GM12878 (cell line): ENCODE data around the gene TEX50. TPM values are rescaled to one million over a fixed set of nuclear protein-coding genes. Genes with fewer than 3 reads are reported as not detected.

ENCODE experiments used
- ATAC-seq: fragments of 200-7000 bp; cut with Tn5 transposase; 3 replicates; pipeline ENCODE4 v1.9.1; 2020; ENCODE audit warnings: mild to moderate bottlenecking, moderate library complexity
- BruUV-seq: library from RNA; stranded (reverse); fragments of 400-500 nt; replicated peaks from 2 replicates; lab custom pipeline; 2021; lab: Mats Ljungman, UMichigan
- CTCF ChIA-PET: fragments of 300-600 bp; sonication (Branson Sonifier 250); formaldehyde crosslinking; extraction: SDS; loops from one replicate; lab custom pipeline; 2021; ENCODE audit warnings: inconsistent platforms; lab: Yijun Ruan, JAX
- POLR2A ChIA-PET: fragments of 350-600 bp; formaldehyde crosslinking; extraction: SDS; loops from one replicate; lab custom pipeline; 2021; ENCODE audit warnings: inconsistent platforms; lab: Charles Lee
- RAD21 ChIA-PET: fragments of 300-600 bp; sonication (Branson Sonifier 250); formaldehyde crosslinking; loops from one replicate; lab custom pipeline; 2023; ENCODE audit warnings: antibody characterized with exemption; ENCODE audit not compliant: unreplicated experiment; lab: Charles Lee
- SMC1A ChIA-PET: fragments of 300-600 bp; sonication (Branson Sonifier 250); formaldehyde crosslinking; loops from one replicate; lab custom pipeline; 2023; ENCODE audit not compliant: unreplicated experiment, uncharacterized antibody; lab: Charles Lee
- DNase-seq: peaks from one replicate; pipeline ENCODE4 v3.0.0-alpha.2; 2011; ENCODE audit warnings: low read depth, low spot score
- FAIRE-seq: peaks from 3 replicates; lab custom pipeline; 2011; peaks lifted over from hg19 to GRCh38; lab: Jason Lieb, UNC
- H2AFZ ChIP-seq: 2 replicates; pipeline ENCODE4 v1.6.0; 2011; ENCODE audit warnings: low read depth, low read length, control low read depth; ENCODE audit not compliant: control insufficient read depth
- H3K27ac ChIP-seq: 2 replicates; pipeline ENCODE4 v1.5.1; 2011; ENCODE audit warnings: control low read depth; ENCODE audit not compliant: control insufficient read depth, insufficient read depth
- H3K27me3 ChIP-seq, 2 experiments: replicated peaks in 1 of 2; 2 replicates each; pipeline versions ENCODE4 v1.6.0 to v1.6.1; 2011; ENCODE audit warnings: low read length in 1 of 2; ENCODE audit not compliant: control insufficient read depth in 2 of 2, insufficient read depth in 2 of 2
- H3K36me3 ChIP-seq, 2 experiments: 2 replicates each; pipeline ENCODE4 v1.5.1; 2011; ENCODE audit warnings: low read length in 1 of 2; ENCODE audit not compliant: control insufficient read depth in 2 of 2, insufficient read depth in 2 of 2
- H3K4me1 ChIP-seq: 2 replicates; pipeline ENCODE4 v1.6.1; 2011; ENCODE audit warnings: mild to moderate bottlenecking, low read length, moderate library complexity, mixed read lengths; ENCODE audit not compliant: control insufficient read depth, insufficient read depth
- H3K4me2 ChIP-seq: 2 replicates; pipeline ENCODE4 v1.6.0; 2011; ENCODE audit warnings: control low read depth; ENCODE audit not compliant: control insufficient read depth, insufficient read depth
- H3K4me3 ChIP-seq: fragments of 200-600 bp; sonication (generic); 2 replicates; pipeline ENCODE4 v1.5.1; 2016
- H3K79me2 ChIP-seq: 2 replicates; pipeline ENCODE4 v1.6.0; 2011; ENCODE audit warnings: low read length; ENCODE audit not compliant: control insufficient read depth, insufficient read depth
- H3K9ac ChIP-seq: 2 replicates; pipeline ENCODE4 v1.8.0; 2011; ENCODE audit warnings: low read length, control low read depth, mixed read lengths; ENCODE audit not compliant: control insufficient read depth, insufficient read depth
- H3K9me3 ChIP-seq: replicated peaks from 3 replicates; pipeline ENCODE4 v1.5.1; 2011; ENCODE audit warnings: mild to moderate bottlenecking, low read length; ENCODE audit not compliant: control insufficient read depth, insufficient read depth
- H4K20me1 ChIP-seq: 2 replicates; pipeline ENCODE4 v1.6.0; 2011; ENCODE audit not compliant: control insufficient read depth, insufficient read depth
- BCL11A ChIP-seq: IDR thresholded peaks from 2 replicates; pipeline ENCODE4 v1.6.1; 2011; ENCODE audit warnings: low read depth, low read length
- HDAC6 ChIP-seq: fragments of 200-600 bp; sonication (generic); IDR thresholded peaks from one replicate; pipeline ENCODE4 v1.8.0; 2017; ENCODE audit warnings: antibody characterized with exemption; ENCODE audit not compliant: unreplicated experiment
- IRF3 ChIP-seq: fragments of 450-650 bp; IDR thresholded peaks from 2 replicates; pipeline ENCODE4 v1.6.1; 2014; ENCODE audit warnings: mild to moderate bottlenecking
- MAX ChIP-seq: IDR thresholded peaks from 2 replicates; pipeline ENCODE4 v1.6.1; 2012; ENCODE audit warnings: low read depth, low read length, improper control_type of control experiment
- NFIC ChIP-seq: IDR thresholded peaks from 2 replicates; pipeline ENCODE4 v1.6.1; 2012; ENCODE audit warnings: low read depth, mild to moderate bottlenecking, inconsistent platforms, low read length, moderate library complexity
- NFYA ChIP-seq: IDR thresholded peaks from 2 replicates; pipeline ENCODE4 v1.6.1; 2011; ENCODE audit warnings: low read depth, mild to moderate bottlenecking, low read length, improper control_type of control experiment, borderline replicate concordance
- SP1 ChIP-seq: IDR thresholded peaks from one replicate; pipeline ENCODE4 v1.6.1; 2011; ENCODE audit warnings: low read depth, low read length
- WGBS: methylation state at CpG from one replicate; pipeline ENCODE4 v1.1.6; 2016; ENCODE audit warnings: low lambda C conversion rate; ENCODE audit not compliant: insufficient replicate concordance, insufficient coverage; ENCODE audit errors: missing lambda C conversion rate; 5-methylcytosine and 5-hydroxymethylcytosine counted together
- in situ Hi-C: fragments of 300-500 bp; cut with MboI; formaldehyde crosslinking; loops from 9 replicates; pipeline ENCODE4 v1.14.3; 2018; ENCODE audit warnings: mixed read lengths
- intact Hi-C: fragments of 100-400 bp; cut with micrococcal nuclease; formaldehyde crosslinking; loops from one replicate; pipeline ENCODE4 v1.14.2; 2022; ENCODE audit not compliant: unreplicated experiment
- polyA plus RNA-seq, 11 experiments: library from polyadenylated mRNA; depleted of rRNA in 4 of 11; unstranded in 6 of 11; stranded (reverse) in 5 of 11; fragments of >200 nt; fragmentation: Nextera tagmentation in 4 of 11; fragmentation: Illumina TruSeq in 1 of 11; extraction: Ambion mirVana in 4 of 11; extraction: Trizol in 1 of 11; gene quantifications; 1 replicate in 1 of 11; 2 replicates in 10 of 11; pipeline versions ENCODE4 v1.2.1 to v1.2.3, GENCODE V29; 2011 to 2016; ENCODE audit warnings: inconsistent platforms in 2 of 11, missing spikeins in 2 of 11, low read depth in 1 of 11
- total RNA-seq, 4 experiments: library from RNA; depleted of rRNA in 3 of 4; stranded (reverse); fragments of >200 nt in 3 of 4; fragmentation: Illumina TruSeq in 1 of 4; extraction: Trizol in 1 of 4; gene quantifications; 2 replicates each; pipeline versions ENCODE4 v1.2.1 to v1.2.3, GENCODE V29; 2013 to 2021

TEX50 gene
- total and polyA plus RNA-seq, 10 of the 15 experiments (the other 5 are each of a cell fraction or from before 2014, with no cell fraction given): not detected

GRCh38 chr1:173660306-173660705 is 25.2 kb downstream of the TEX50 start:
- FAIRE-seq: no peak
- SMC1A ChIA-PET: no interaction called here

GRCh38 chr1:173661271-173661670 is 26.1 kb downstream of the TEX50 start:
- Histone ChIP-seq H3K9me3 (no peaks in the 10 kb centered on the region), H3K27ac (no peak overlapping the region), H3K27me3 (no peaks in the 10 kb centered on the region), H3K79me2 (no peaks in the 10 kb centered on the region), H4K20me1 (no peaks in the 10 kb centered on the region), H3K4me3 (no peak overlapping the region), H2AFZ (no peak overlapping the region), H3K4me2 (no peak overlapping the region), H3K9ac (no peak overlapping the region), H3K4me1 (no peaks in the 10 kb centered on the region), H3K36me3 (no peaks in the 10 kb centered on the region)
- CTCF ChIA-PET: no interaction called here
- POLR2A ChIA-PET: no interaction called here
- TF ChIP-seq IRF3 (no peak), MAX (no peak), NFIC (no peak), SP1 (no peak), NFYA (no peak)
- no peak for DNase-seq
- BruUV-seq: no TSS peak
- SMC1A ChIA-PET: no interaction called here
- ATAC-seq: no peak
- no peak for FAIRE-seq
- intact Hi-C loops (no loop called here), in situ Hi-C loops (no loop called here)
- RAD21 ChIA-PET: interaction anchor here (1.1 kb wide), 1 partner anchor 22 kb away, joined by 3 read pairs; no protein-coding TSS in a partner anchor
- WGBS: 67% methylated on average over 1 of the region's 1 CpG

More at GRCh38 chr1:173660306-173660705, 25.2 kb downstream of the TEX50 start:
- Histone ChIP-seq H3K27me3 (no peaks in the 10 kb centered on the region), H3K27ac (no peak overlapping the region), H3K4me1 (no peaks in the 10 kb centered on the region), H4K20me1 (no peaks in the 10 kb centered on the region), H3K4me2 (no peak overlapping the region), H3K9me3 (no peaks in the 10 kb centered on the region; the same call in 2 of the 3 replicates), H3K36me3 (no peaks in the 10 kb centered on the region), H3K9ac (no peak overlapping the region), H2AFZ (no peak overlapping the region), H3K4me3 (no peak overlapping the region), H3K79me2 (no peaks in the 10 kb centered on the region)
- in situ Hi-C loops: no loop called here
- no peak for DNase-seq
- intact Hi-C loops: no loop called here
- POLR2A ChIA-PET: no interaction called here
- TF ChIP-seq BCL11A (no peak), HDAC6 (no peak)
- RAD21 ChIA-PET: interaction anchor here (1.1 kb wide), 1 partner anchor 23 kb away, joined by 3 read pairs; no protein-coding TSS in a partner anchor
- ATAC-seq: no peak
- 24% methylated on average over 2 of the region's 2 CpGs for WGBS
- CTCF ChIA-PET: no interaction called here
- BruUV-seq: no TSS peak
